ENCODE data around the gene UBE2K. TPM values are rescaled to one million over a fixed set of nuclear protein-coding genes. Genes with fewer than 3 reads are reported as not detected.
A peak's percentile ranks its signal among the peaks of the same experiment; 100 is the strongest.
"Not testable (repeated sequence)": the region's sequence is repeated elsewhere in the genome, so short reads cannot be mapped to it uniquely, and the experiment has no call there.

UBE2K gene
- polyA plus RNA-seq, 1 donor = 105 TPM

GRCh38 chr4:39685990-39686389 is 11.9 kb upstream of the UBE2K start:
- DNase-seq = no peak

DNA sequence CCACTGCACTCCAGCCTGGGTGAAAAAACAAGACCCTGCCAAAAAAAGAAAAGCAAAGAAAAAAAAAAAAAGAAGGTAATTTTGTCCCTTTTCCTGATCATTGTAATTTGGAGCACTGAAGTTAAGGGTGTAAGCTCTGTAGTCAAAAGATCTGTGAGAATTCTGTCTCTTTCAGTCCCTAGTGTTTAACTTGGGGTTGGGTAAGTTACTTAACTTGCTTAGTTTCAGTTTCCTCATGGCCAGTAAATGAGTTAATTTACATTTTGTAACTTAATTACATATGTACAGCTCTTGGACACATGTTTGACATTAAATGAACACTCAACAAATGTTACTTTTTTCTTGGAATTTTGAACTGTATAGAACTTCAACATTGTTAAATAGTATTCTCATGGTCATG is 10.9 kb upstream of the UBE2K start:
- no peak for DNase-seq

- no peak for DNase-seq
These were observed 8.0 kb upstream of the UBE2K start for GRCh38 chr4:39689970-39690369.

DNA sequence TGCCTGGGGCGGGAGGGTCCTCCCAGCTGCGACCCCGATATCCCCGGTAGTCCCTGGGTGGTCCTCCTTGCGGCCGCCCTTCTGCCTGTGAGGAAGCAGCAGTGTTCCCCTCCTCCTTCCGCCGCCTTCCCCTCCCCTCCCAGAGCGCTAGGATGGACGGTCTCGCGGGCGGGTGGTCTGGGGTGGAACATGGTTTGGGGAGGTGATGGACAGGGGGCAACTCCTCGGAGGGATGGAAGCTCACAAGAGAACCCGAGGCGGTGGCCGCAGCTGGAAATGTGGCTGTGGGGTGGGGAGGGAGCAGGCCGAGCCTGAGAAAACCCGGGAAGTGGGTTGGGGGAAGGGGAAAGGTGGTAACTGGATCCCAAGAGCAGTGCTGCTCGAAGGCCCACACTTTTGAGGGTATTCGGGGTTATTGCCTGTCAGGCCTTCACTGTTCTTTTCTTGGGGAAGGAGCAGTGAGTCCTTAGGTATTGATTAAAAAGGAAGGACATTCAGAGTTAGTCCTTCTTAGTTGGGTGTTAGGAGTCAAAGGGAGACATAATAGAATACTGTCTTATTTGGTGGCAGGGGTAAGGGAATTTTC is 581 bp downstream of the UBE2K start:
- DNase-seq = peak; percentile 62

GRCh38 chr4:39699687-39700409 is 1.9 kb downstream of the UBE2K start:
- DNase-seq = no peak

DNA sequence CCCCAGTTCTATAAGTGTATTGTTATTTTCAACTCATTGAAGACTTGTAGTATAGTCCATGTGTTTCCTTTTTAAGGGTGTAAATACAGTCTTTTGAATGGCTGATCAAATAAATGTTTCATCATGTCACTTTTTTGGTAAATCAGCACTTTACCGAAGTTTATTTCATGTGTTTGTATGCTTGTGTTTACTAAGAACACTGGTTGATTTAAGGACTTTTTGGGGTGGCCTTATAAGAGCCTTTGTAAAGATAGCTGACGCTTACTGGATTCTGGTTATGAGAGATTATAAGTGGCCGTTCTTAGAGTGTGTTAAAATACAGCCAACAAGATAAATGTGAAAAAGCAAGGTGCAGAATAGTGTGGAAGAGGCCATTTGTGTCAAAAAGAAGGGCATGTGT is 2.6 kb downstream of the UBE2K start:
- DNase-seq = no peak

DNA sequence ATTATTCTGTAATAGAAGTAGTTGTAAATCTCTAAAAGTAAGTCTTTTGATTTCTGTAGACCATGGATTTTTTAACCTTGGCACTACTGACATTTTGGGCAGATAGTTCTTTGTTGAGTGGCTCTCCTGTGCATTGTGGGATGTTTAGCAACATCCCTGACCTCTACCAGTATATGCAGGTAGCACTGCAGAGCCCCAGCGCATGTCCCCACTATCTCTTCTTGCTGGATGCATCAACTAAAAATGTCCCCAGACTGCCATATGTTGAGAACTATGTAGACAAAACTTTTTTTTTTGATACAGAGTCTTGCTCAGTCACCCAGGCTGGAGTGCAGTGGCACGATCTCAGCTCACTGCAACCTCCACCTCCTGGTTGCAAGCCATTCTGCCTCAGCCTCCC is 4.8 kb downstream of the UBE2K start:
- DNase-seq = no peak

- DNase-seq = not testable (repeated sequence)
These were observed 6.9 kb downstream of the UBE2K start for GRCh38 chr4:39704789-39705188.

DNA sequence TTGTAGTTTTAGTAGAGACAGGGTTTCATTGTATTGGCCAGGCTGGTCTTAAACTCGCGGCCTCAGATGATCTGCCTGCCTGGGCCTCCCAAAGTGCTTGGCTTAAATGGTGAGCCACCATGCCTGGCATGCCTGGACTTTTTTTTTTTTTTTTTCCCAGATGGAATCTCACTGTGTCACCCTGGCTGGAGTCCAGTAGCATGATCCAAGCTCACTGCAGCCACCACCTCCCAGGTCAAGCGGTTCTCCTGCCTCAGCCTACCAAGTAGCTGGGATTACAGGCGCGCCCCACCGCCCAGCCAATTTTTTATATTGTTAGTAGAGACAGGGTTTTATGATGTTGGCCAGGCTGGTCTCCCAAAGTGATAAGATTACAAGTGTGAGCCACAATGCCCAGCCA is 8.4 kb downstream of the UBE2K start:
- no peak for DNase-seq

- no peak for DNase-seq
These were observed 9.0 kb downstream of the UBE2K start for GRCh38 chr4:39706741-39707511.

- DNase-seq = no peak
These were observed 12.4 kb downstream of the UBE2K start for GRCh38 chr4:39710098-39710896.

DNA sequence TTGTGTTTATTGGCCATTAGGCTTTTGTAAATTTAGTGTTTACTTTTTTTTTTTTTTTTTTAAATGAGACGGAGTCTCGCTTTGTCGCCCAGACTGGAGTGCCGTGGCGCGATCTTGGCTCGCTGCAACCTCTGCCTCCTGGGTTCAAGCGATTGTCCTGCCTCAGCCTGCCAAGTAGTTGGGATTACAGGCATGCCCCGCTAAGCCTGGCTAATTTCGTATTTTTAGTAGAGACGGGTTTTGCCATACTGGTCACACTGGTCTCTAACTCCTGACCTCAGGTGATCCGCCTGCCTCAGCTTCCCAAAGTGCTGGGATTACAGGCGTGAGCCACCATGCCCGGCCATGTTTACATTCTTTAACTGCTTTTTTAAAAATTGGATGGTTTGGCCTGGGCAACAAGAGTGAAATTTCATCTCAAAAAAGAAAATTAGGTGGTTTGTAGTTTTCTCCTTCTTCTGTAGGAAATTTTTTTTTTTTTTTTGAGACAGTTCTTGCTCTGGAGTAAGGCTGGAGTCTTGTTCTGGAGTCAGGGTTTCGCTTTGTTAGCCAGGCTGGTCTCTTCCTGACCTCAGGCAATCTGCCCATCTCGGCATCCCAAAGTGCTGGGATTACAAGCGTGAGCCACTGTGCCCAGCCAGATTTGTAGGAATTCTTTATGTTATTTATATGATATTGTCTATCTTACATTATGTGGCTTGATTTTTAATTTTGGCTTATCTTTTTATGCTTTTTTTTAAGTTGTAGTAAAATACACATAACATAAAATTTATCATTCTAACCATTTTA is 15.1 kb downstream of the UBE2K start:
- no peak for DNase-seq

- no peak for DNase-seq
These were observed 15.8 kb downstream of the UBE2K start for GRCh38 chr4:39713691-39714090.

DNA sequence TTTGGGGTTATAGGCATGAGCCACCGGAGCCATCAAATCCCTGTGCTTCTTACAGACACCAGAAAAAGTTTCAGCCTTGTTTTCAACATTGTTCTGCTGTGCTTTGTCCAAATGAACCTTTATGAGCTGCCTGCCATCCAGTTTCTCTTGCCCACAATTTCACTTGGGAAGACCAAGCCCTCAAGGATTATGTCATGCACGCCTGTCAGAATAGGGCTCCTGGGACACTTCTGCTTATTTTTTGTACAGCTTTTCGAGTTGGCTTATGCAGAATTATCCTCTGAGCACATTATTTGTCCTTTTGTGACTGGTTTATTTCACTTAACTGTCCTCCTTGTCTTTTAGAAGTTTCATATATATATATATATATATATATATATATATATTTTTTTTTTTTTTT is 16.2 kb downstream of the UBE2K start:
- no peak for DNase-seq

- no peak for DNase-seq
These were observed 17.9 kb downstream of the UBE2K start for GRCh38 chr4:39715788-39716187.

- DNase-seq = no peak
These were observed 18.4 kb downstream of the UBE2K start for GRCh38 chr4:39716356-39716755.

- not testable (repeated sequence) for DNase-seq
These were observed 19.8 kb downstream of the UBE2K start for GRCh38 chr4:39717743-39718142.

GRCh38 chr4:39718366-39719323 is 20.7 kb downstream of the UBE2K start:
- DNase-seq = no peak

GRCh38 chr4:39719804-39720580 is 22.1 kb downstream of the UBE2K start:
- DNase-seq = no peak

GRCh38 chr4:39721273-39721672 is 23.3 kb downstream of the UBE2K start:
- not testable (repeated sequence) for DNase-seq
